Gastrocnemius medialis (tissue), 4 donors: ENCODE measurements around the gene PDZRN3.

Experiments
- POLR2A ChIP-seq, 2 donors: fragments of 450-650 bp; IDR thresholded peaks; one replicate each; pipeline ENCODE4 v1.6.1; 2017; ENCODE audit warnings: antibody characterized with exemption in 2 of 2, mild to moderate bottlenecking in 2 of 2, moderate library complexity in 2 of 2
- TF ChIP-seq, protein P1 (sequence below), 5 experiments: fragments of 450-650 bp in 3 of 5; fragments of 200-600 bp in 2 of 5; sonication (generic) in 2 of 5; IDR thresholded peaks in 4 of 5; conservative IDR thresholded peaks in 1 of 5; 1 replicate in 4 of 5; 2 replicates in 1 of 5; pipeline ENCODE4 v1.5.1; 2016 to 2019; ENCODE audit warnings: antibody characterized with exemption in 5 of 5, mild to moderate bottlenecking in 3 of 5, moderate library complexity in 3 of 5

DNA sequence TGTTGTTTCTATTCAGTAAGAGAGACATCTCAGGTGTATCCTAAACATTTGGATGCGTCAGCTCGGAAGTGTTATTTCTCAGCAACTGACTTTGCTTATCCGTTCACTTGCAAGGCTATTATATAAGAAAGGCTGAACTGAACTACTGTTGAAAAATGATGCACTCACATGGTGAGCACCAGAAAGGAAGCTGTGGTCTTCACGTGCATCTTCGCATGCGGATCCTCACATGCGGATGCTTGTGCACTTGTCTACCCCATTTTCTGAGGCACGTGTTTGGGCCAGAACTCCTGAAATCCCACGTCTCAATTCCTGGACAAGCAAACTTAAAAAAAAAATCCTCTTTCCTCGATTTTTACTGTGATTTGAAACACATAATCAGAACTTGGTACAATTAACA is 63.2 kb downstream of the PDZRN3 start:
- TF ChIP-seq, protein P1, sequence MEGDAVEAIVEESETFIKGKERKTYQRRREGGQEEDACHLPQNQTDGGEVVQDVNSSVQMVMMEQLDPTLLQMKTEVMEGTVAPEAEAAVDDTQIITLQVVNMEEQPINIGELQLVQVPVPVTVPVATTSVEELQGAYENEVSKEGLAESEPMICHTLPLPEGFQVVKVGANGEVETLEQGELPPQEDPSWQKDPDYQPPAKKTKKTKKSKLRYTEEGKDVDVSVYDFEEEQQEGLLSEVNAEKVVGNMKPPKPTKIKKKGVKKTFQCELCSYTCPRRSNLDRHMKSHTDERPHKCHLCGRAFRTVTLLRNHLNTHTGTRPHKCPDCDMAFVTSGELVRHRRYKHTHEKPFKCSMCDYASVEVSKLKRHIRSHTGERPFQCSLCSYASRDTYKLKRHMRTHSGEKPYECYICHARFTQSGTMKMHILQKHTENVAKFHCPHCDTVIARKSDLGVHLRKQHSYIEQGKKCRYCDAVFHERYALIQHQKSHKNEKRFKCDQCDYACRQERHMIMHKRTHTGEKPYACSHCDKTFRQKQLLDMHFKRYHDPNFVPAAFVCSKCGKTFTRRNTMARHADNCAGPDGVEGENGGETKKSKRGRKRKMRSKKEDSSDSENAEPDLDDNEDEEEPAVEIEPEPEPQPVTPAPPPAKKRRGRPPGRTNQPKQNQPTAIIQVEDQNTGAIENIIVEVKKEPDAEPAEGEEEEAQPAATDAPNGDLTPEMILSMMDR (IDR thresholded peaks at IDR 0.05 in 4 of 5, conservative IDR thresholded peaks at IDR 0.05 in 1 of 5) = no peak
- no peak for TF ChIP-seq POLR2A (IDR thresholded peaks at IDR 0.05)
